MCF 10A (cell line): ENCODE data around the gene ZER1. TPM values are rescaled to one million over a fixed set of nuclear protein-coding genes. Genes with fewer than 3 reads are reported as not detected.

ENCODE experiments used
- BruUV-seq: library from RNA; stranded (reverse); fragments of 400-500 nt; replicated peaks from 2 replicates; lab custom pipeline; 2021; lab: Mats Ljungman, UMichigan
- CTCF ChIA-PET: fragments of 300-600 bp; sonication (Branson Sonifier 250); formaldehyde crosslinking; extraction: SDS; loops from one replicate; lab custom pipeline; 2021; ENCODE audit warnings: antibody characterized with exemption, inconsistent platforms; lab: Yijun Ruan, JAX
- POLR2A ChIA-PET: fragments of 300-600, 350-650 bp; sonication (Branson Sonifier 250); formaldehyde crosslinking; extraction: SDS; loops from one replicate; lab custom pipeline; 2020; ENCODE audit warnings: antibody characterized with exemption, inconsistent platforms; lab: Yijun Ruan, JAX
- DNase-seq: peaks from one replicate; pipeline ENCODE4 v3.0.0-alpha.2; 2018; ENCODE audit not compliant: unreplicated experiment
- H3K27ac Mint-ChIP-seq: one replicate; pipeline ENCODE4 v1.8.0; 2022; ENCODE audit warnings: mild to moderate bottlenecking, low read depth, mixed read lengths; ENCODE audit not compliant: unreplicated experiment
- H3K27me3 Mint-ChIP-seq: one replicate; pipeline ENCODE4 v1.8.0; 2022; ENCODE audit warnings: mixed read lengths; ENCODE audit not compliant: insufficient read depth, unreplicated experiment
- H3K36me3 Mint-ChIP-seq: one replicate; pipeline ENCODE4 v1.8.0; 2022; ENCODE audit warnings: mild to moderate bottlenecking, moderate library complexity, mixed read lengths; ENCODE audit not compliant: insufficient read depth, unreplicated experiment
- H3K4me1 Mint-ChIP-seq: one replicate; pipeline ENCODE4 v1.8.0; 2022; ENCODE audit warnings: mixed read lengths; ENCODE audit not compliant: insufficient read depth, unreplicated experiment
- H3K4me3 Mint-ChIP-seq: one replicate; pipeline ENCODE4 v1.8.0; 2022; ENCODE audit warnings: mild to moderate bottlenecking, moderate library complexity, mixed read lengths; ENCODE audit not compliant: unreplicated experiment
- H3K9me3 Mint-ChIP-seq: one replicate; pipeline ENCODE4 v1.8.0; 2022; ENCODE audit warnings: mixed read lengths; ENCODE audit not compliant: unreplicated experiment
- CTCF ChIP-seq: fragments of 200-600 bp; IDR thresholded peaks from one replicate; pipeline ENCODE4 v1.8.0; 2022; ENCODE audit warnings: antibody characterized with exemption, mild to moderate bottlenecking; ENCODE audit not compliant: unreplicated experiment
- intact Hi-C: fragments of 100-400 bp; cut with micrococcal nuclease; formaldehyde crosslinking; loops from 2 replicates; pipeline ENCODE4 v1.14.1; 2022
- total RNA-seq: library from RNA; stranded (reverse); gene quantifications from 2 replicates; pipeline ENCODE4 v1.2.3, GENCODE V29; 2022

Gene ZER1
- total RNA-seq, 1 experiment from 2014 or later: 19.5 TPM

GRCh38 chr9:128750926-128751595 is 20.7 kb downstream of the ZER1 start:
- Mint-ChIP-seq H3K36me3 (peaks cover 15% of the 10 kb centered on the region), H3K27me3 (no peaks in the 10 kb centered on the region), H3K4me3 (no peak overlapping the region), H3K4me1 (no peaks in the 10 kb centered on the region), H3K27ac (no peak overlapping the region), H3K9me3 (no peaks in the 10 kb centered on the region)
- ChIA-PET CTCF (no interaction called here), POLR2A (interaction anchor here (1.2 to 1.3 kb wide), 2 partner anchors 11 to 17 kb away, joined by 4 to 6 read pairs; no protein-coding TSS in a partner anchor)
- no peak for TF ChIP-seq CTCF
- BruUV-seq: no TSS peak
- intact Hi-C loops: no loop called here
- no peak for DNase-seq

DNA sequence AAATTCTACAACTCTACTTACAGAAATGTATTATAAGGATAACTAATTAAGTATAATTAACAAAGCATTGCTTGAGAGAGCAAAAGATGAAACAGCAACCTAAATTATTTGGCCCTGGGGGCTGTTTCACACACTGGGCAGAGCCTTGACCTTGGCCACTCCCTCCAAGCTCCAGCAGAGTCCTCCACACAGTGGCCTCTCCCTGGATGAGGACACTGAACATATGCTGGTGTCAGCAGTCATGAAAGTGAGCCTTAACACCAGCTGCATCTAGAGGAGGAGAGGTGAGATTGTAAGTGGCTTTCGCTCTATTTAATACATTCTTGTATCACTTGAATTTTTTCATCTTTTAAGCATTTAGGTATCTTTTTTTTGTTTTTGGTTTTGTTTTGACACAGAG is 24.5 kb downstream of the ZER1 start:
- peaks cover 6% of the 10 kb centered on the region for H3K36me3 Mint-ChIP-seq

DNA sequence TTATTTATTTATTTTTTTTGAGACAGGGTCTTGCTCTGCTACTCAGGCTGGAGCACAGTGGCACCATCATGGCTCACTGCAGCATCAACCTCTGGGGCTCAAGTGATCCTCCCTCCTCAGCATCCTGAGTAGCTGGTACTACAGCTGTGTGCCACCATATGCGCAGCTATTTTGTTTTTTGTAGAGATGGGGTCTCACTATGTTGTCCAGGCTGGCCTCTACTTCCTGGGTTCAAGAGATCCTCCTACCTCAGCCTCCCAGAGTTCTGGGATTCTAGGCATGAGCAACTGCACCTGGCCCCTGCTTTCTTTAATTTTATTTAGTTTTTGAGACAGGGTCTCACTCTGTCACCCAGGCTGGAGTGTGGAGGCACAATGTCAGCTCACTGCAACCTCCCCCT is 28.3 kb downstream of the ZER1 start:
- Mint-ChIP-seq H3K4me1 (no peaks in the 10 kb centered on the region), H3K27ac (no peak overlapping the region), H3K9me3 (no peaks in the 10 kb centered on the region), H3K4me3 (no peak overlapping the region), H3K36me3 (peaks cover 20% of the 10 kb centered on the region), H3K27me3 (no peaks in the 10 kb centered on the region)
- DNase-seq: no peak
- TF ChIP-seq CTCF: no peak
- intact Hi-C loops: no loop called here
- CTCF ChIA-PET: interaction anchor here (0.5 to 1.0 kb wide), 2 partner anchors 107 to 185 kb away, joined by 3 to 4 read pairs; no protein-coding TSS in a partner anchor
- BruUV-seq: no TSS peak
- POLR2A ChIA-PET: no interaction called here

More for the DNA sequence above, 24.5 kb downstream of the ZER1 start:
- ChIA-PET POLR2A (interaction anchor here (0.6 kb wide), 1 partner anchor 11 kb away, joined by 3 read pairs; no protein-coding TSS in a partner anchor), CTCF (interaction anchor here (0.6 to 3.0 kb wide), 2 partner anchors 14 to 23 kb away, joined by 4 to 12 read pairs; no protein-coding TSS in a partner anchor)
- no peak for DNase-seq
- no peaks in the 10 kb centered on the region for H3K9me3 Mint-ChIP-seq
- intact Hi-C loops: no loop called here
- H3K4me3 Mint-ChIP-seq: no peak overlapping the region
- no peak overlapping the region for H3K27ac Mint-ChIP-seq
- no TSS peak for BruUV-seq
- H3K27me3 Mint-ChIP-seq: no peaks in the 10 kb centered on the region
- no peak for TF ChIP-seq CTCF
- no peaks in the 10 kb centered on the region for H3K4me1 Mint-ChIP-seq

- Mint-ChIP-seq H3K27ac (no peak overlapping the region), H3K4me3 (no peak overlapping the region), H3K36me3 (peaks cover 17% of the 10 kb centered on the region), H3K27me3 (no peaks in the 10 kb centered on the region), H3K4me1 (no peaks in the 10 kb centered on the region), H3K9me3 (no peaks in the 10 kb centered on the region)
- ChIA-PET CTCF (interaction anchor here (0.7 to 1.6 kb wide), 3 partner anchors 9 to 27 kb away, joined by 3 to 6 read pairs (median 3); no protein-coding TSS in a partner anchor), POLR2A (interaction anchor here (1.0 to 1.2 kb wide), 2 partner anchors 10 to 29 kb away, joined by 3 to 5 read pairs; no protein-coding TSS in a partner anchor)
- no TSS peak for BruUV-seq
- DNase-seq: no peak
- intact Hi-C loops: no loop called here
- TF ChIP-seq CTCF: no peak
Observed at GRCh38 chr9:128742401-128742800, 29.3 kb downstream of the ZER1 start.
